Measurements from ENCODE around the gene ANKRD29.

Gene ANKRD29

DNA sequence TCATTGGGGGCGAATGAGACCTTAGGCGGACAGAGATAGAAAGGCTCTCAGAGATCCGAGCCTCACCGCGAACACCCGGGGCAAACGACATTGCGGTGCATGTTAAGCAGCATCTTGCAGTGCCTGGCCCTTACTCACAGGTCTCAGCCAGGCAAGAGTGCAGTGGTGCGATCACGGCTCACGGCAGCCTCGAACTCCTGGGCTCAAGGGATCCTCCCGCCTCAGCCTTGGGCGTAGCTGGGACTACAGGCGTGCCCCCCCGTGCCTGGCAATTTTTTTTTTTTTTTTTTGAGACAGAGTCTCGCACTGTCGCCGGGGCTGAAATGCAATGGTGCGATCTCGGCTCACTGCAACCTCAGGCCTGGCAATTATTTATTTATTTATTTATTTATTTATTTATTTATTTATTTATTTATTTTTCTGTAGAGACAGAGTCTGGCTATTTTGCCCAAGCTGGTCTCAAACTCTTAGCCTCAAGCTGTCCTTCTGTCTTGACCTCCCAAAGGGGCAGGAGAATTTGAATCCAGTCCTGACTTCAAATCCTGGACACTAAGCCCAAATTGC is 27.9 kb upstream of the ANKRD29 start:
- no peaks in the 10 kb centered on the region for H3K36me3 Mint-ChIP-seq
- H3K27me3 Mint-ChIP-seq = peaks cover 65% of the 10 kb centered on the region
- no peak for ATAC-seq
- no peaks in the 10 kb centered on the region for H3K9me3 Mint-ChIP-seq
- no peak overlapping the region for H3K27ac Mint-ChIP-seq
- H3K4me3 Mint-ChIP-seq = no peak overlapping the region
- peaks cover 6% of the 10 kb centered on the region for H3K4me1 Mint-ChIP-seq

DNA sequence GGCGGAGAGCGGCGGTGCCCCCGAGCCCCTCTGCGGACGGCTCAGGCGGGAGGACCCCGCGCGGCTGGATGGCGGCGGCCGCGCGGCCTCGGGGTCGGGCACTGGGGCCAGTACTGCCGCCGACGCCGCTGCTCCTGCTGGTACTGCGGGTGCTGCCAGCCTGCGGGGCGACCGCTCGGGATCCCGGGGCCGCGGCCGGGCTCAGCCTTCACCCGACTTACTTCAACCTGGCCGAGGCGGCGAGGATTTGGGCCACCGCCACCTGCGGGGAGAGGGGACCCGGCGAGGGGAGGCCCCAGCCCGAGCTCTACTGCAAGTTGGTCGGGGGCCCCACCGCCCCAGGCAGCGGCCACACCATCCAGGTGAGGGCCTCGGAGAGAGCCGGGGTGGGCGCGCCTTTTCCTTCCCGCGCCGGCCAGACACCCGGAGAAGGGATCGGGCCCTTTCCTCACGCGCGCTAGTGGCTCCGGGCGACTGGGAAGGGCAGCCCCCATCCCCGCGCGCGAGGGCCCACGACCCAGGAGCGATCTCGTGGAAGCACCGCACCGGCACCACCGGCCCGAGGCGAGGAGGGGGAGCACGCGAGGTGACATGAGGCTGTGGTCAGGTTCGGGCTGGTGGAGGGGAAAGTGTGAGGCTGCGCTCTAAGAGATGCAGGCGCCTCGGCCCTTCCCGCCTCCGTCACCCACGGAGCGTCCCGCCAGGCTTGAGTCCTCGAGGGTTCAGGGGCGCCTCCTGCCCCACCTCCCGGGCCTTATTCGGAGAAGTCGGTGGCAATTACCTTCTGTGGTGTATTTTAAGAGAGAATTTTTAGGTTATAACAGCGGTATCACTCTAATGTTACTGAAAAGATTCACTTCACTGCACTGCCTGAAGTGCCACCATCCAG is 27.1 kb upstream of the ANKRD29 start:
- no peaks in the 10 kb centered on the region for H3K36me3 Mint-ChIP-seq
- ATAC-seq = peak; percentile 41
- no peak overlapping the region for H3K4me3 Mint-ChIP-seq
- no peak overlapping the region for H3K27ac Mint-ChIP-seq
- H3K27me3 Mint-ChIP-seq = peaks cover 67% of the 10 kb centered on the region
- no peaks in the 10 kb centered on the region for H3K9me3 Mint-ChIP-seq
- H3K4me1 Mint-ChIP-seq = peaks cover 6% of the 10 kb centered on the region

DNA sequence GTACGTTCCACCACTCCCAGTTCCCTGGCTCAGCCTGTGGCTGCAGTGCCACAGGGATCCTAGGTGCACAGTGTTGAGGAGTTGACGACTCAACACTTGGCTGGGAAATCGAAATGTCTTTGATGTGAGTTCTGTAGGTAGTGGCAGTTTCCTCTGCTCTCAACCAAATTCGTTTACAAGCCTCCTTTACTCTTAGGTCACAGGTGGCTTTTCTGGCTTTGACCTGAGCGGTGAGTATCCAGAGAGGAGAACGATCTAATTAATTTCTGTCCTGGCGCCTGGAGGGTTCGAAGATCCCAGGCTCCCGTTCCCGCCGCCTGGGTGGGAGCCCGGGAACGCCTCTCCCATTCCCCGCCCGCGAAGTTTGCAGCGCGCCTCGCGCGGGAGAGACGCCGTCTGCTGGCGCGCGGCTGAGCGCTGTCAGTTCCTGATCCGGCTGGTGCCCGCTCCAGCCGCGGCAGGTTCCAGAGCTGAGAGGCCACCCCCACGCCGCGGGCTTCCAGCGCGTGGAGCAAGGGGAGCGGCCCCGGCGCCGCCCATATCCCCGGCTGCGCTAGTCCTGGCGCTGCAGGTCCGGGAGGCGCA is 26.4 kb upstream of the ANKRD29 start, which contains the start of gene LAMA3:
LAMA3 (plus strand) TSS at position 423 of the 585 bp plus-strand sequence. CDS start 231 bp downstream, outside the sequence.
- H3K36me3 Mint-ChIP-seq = no peaks in the 10 kb centered on the region
- peaks cover 3% of the 10 kb centered on the region for H3K9me3 Mint-ChIP-seq
- H3K27me3 Mint-ChIP-seq = peaks cover 74% of the 10 kb centered on the region
- peak; percentile 39 for ATAC-seq
- no peak within 1 kb of the TSS for H3K27ac Mint-ChIP-seq
- no peak within 1 kb of the TSS for H3K4me3 Mint-ChIP-seq
- H3K4me1 Mint-ChIP-seq = peaks cover 6% of the 10 kb centered on the region

DNA sequence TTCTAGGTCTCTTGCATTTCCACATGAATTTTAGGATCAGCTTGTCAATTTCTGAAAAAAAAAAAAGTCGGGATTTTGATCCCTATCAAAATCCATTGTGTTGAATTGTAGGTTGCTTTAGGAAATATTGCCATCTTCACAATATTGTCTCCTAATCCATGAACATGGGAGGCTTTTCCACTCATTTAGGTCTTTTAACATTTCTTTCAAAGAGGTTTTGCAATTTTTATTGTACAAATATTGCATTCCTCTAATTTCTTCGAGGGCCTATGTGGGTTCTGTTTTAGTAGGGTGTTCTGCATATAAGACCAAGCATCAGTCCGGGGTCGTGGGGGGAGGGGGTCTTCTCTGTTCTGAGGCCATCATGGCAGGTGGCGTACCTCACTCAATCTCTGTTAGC is 25.8 kb upstream of the ANKRD29 start:
- H3K36me3 Mint-ChIP-seq = no peaks in the 10 kb centered on the region
- peaks cover 74% of the 10 kb centered on the region for H3K27me3 Mint-ChIP-seq
- no peak overlapping the region for H3K27ac Mint-ChIP-seq
- ATAC-seq = no peak
- H3K4me1 Mint-ChIP-seq = peaks cover 6% of the 10 kb centered on the region
- H3K4me3 Mint-ChIP-seq = no peak overlapping the region
- peaks cover 3% of the 10 kb centered on the region for H3K9me3 Mint-ChIP-seq

DNA sequence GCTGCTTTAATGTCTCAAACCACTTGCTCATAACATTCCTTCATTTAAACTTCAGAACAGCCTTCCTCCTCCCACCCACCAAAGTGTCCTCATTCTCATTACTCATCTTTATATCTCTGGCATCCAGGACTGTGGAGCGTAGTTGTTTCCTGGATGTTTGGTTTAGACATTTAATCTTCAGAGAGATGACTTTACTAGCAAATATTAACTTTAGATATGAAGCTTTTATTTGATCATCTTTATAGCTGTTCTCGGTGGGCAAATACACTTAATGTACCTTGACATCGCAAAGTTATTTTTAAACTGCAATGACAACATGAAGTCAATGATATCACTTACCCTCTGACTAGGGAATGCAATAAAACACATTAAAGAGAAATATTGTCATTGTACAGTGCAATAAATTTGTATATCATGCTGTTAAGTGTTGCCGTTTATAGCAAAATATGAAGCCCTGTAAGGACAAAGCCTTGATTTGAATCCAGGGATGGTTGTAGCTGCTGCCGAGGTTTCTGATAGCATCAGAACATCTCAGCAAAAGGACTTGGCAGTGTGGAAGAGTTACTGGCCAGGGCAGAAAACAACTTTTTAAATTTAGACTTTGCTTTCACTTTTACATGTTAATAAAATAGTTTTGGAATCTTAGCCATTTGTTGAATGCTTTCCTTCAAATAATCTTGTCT is 21.9 kb upstream of the ANKRD29 start:
- H3K4me1 Mint-ChIP-seq = no peaks in the 10 kb centered on the region
- no peak for ATAC-seq
- peaks cover 74% of the 10 kb centered on the region for H3K27me3 Mint-ChIP-seq
- H3K36me3 Mint-ChIP-seq = no peaks in the 10 kb centered on the region
- H3K27ac Mint-ChIP-seq = no peak overlapping the region
- H3K9me3 Mint-ChIP-seq = peaks cover 3% of the 10 kb centered on the region
- no peak overlapping the region for H3K4me3 Mint-ChIP-seq

DNA sequence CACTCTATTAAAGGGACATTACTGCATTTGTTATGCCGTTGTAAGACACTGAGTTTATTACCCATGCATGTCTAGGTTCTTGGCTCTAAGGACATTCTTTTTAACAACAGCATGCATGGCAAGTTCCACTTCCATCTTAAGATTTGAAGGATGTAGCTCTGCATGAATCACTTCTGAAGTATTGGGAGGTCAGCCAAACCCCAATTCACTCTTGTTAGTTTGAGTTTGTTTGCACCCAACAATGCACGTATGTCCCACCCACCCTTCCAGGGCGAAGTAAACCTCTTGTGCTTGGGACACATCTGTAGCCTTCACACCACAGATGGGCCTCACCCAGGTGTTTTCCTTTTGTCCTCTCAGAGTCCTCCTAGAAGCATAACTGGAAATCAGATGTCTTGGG is 21.0 kb upstream of the ANKRD29 start:
- ATAC-seq = no peak
- Mint-ChIP-seq H3K27ac (no peak overlapping the region), H3K4me1 (no peaks in the 10 kb centered on the region), H3K27me3 (peaks cover 77% of the 10 kb centered on the region), H3K4me3 (no peak overlapping the region), H3K9me3 (peaks cover 3% of the 10 kb centered on the region), H3K36me3 (no peaks in the 10 kb centered on the region)

DNA sequence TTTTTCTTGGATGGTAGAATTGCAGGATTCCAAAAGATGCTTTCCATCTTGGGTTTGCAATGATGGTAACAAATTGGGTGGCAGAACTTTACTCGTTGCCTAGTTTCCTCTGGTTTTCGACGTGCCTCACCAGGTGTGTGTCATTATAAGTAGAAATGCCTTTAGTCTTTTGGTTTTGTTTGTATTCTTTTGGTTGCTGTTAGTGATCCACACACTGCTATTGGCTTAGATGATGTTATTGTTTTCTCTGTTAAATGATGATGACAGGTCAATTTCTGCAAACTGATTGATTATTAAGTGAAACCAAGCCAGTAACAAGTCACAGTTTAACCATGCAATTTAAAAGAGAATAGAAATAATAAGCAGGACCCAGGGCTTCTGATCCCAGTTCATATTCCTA is 20.4 kb upstream of the ANKRD29 start:
- Mint-ChIP-seq H3K4me3 (no peak overlapping the region), H3K4me1 (no peaks in the 10 kb centered on the region), H3K36me3 (no peaks in the 10 kb centered on the region), H3K27me3 (peaks cover 77% of the 10 kb centered on the region), H3K27ac (no peak overlapping the region), H3K9me3 (peaks cover 3% of the 10 kb centered on the region)
- no peak for ATAC-seq

DNA sequence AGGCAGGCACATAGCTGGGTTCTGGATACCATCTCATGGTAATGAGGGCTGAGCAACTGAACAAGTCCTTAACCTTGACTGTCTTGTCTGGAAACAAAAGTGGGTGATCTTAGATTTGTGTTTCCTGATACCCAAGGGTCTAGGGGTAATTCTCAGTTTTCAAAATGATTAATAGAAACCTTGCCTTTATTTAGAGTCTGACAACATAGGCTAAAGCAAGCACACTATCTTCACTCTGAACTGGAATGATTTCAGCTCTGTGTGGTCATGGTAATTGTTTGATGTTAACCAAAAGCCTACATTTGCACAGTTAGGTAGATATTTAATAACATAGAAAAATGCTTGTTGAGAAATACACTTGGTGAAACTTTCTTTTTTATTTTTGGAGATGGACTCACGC is 19.8 kb upstream of the ANKRD29 start:
- ATAC-seq = no peak
- Mint-ChIP-seq H3K4me1 (no peaks in the 10 kb centered on the region), H3K9me3 (peaks cover 3% of the 10 kb centered on the region), H3K27me3 (peaks cover 73% of the 10 kb centered on the region), H3K36me3 (no peaks in the 10 kb centered on the region), H3K4me3 (no peak overlapping the region), H3K27ac (no peak overlapping the region)

DNA sequence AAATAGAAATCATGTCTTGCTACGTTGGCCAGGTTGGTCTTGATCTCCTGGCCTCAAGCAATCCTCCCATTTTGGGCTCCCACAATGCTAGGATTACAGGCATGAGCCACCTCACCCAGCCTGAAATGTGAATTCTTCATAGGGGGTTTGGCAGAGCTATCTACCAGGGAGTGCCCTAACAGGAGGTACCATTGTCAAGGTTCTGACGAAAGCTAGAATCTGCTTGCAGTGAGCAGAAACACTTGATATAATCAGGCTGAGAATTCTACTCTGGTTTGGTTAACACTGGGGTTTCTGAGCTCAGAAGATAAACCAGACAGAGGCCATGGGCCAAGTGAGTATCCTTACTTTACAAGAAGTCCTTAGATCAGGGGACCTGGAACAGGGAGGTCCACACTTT is 19.3 kb upstream of the ANKRD29 start:
- Mint-ChIP-seq H3K27me3 (peaks cover 69% of the 10 kb centered on the region), H3K36me3 (no peaks in the 10 kb centered on the region)

DNA sequence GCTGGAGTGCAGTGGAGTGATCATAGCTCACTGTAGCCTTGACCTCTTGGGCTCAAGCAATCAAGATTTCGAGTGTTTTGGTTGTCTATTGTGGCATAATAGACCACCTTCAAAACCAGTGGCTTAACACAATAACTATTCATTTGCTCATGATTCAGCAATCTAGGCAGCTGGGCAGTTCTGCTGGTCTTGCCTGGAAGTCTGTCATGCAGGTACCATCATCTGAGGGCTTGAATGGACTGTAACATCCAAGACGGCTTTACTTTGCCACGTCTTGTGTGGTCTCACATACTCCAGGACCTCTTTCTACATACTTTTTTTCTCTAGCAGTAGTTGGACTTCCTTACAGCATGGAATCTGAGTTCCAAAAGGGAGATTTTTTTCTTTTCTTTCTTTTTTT is 13.2 kb upstream of the ANKRD29 start:
- ATAC-seq = no peak
- Mint-ChIP-seq H3K36me3 (no peaks in the 10 kb centered on the region), H3K27ac (no peak overlapping the region), H3K4me3 (no peak overlapping the region), H3K4me1 (no peaks in the 10 kb centered on the region), H3K27me3 (peaks cover 48% of the 10 kb centered on the region), H3K9me3 (no peaks in the 10 kb centered on the region)

More for the DNA sequence above, 19.3 kb upstream of the ANKRD29 start:
- ATAC-seq = no peak
- no peak overlapping the region for H3K27ac Mint-ChIP-seq
- peaks cover 3% of the 10 kb centered on the region for H3K9me3 Mint-ChIP-seq
- H3K4me1 Mint-ChIP-seq = no peaks in the 10 kb centered on the region
- H3K4me3 Mint-ChIP-seq = no peak overlapping the region

DNA sequence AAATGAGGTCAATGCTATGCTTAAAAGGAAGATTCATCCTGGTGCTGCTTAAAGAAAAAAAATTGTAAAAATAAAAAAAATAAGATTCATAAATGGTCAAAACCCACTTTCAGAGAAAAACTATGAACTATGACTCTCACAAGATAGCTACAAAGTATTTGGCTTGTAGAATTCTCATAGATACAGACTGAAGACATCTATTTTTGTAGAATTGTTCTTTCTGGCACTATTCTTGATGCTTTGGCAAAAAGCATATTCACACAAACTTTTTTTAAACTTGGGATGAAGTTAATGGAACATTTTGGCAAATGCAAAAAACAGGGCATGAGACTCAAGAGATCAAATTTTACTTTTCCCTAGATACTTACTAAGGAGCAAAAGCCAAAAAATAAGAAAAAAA is 12.5 kb upstream of the ANKRD29 start:
- Mint-ChIP-seq H3K27ac (no peak overlapping the region), H3K36me3 (no peaks in the 10 kb centered on the region), H3K4me1 (no peaks in the 10 kb centered on the region), H3K27me3 (peaks cover 46% of the 10 kb centered on the region), H3K9me3 (no peaks in the 10 kb centered on the region), H3K4me3 (no peak overlapping the region)
- no peak for ATAC-seq

DNA sequence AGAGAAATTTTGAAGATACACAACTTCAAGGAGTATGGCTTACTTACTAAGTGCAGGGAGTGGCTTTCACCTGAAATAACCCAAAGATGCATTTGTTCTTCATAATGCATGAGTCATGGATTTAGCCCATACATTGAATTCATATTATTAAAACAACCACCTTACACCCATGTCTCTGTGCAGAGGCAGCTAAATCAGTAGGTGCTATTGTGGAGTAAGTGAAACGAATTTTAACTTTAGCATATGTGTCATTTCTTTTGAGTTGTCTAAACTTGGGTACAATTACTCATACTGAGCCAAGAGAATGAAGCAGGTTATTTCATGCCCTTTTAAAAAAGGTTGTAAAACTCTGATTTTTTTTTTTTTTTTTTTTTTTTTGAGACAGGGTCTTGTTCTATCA is 11.0 kb upstream of the ANKRD29 start:
- ATAC-seq = no peak

DNA sequence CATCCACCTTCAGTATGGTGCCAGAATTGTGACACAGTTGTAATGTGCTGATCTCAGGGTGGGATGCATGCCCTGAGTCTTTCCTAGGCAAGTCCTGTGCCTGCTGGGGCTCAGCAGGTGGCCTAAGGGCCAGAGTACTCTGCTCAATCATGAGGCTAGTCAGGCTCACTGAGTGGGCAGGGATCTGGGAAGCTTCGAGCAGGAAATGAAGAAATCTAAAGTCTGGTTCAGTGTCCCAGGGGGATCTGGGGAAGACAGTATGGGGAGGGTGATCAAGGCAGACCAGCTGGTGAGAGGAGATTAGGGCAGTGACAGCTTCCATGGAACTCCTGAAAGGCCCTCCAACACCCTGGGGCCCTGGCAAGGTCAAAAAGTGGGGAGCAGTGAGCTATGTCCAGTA is 8.9 kb upstream of the ANKRD29 start:
- ATAC-seq = no peak
- Mint-ChIP-seq H3K4me1 (no peaks in the 10 kb centered on the region), H3K9me3 (no peaks in the 10 kb centered on the region), H3K27ac (no peak overlapping the region), H3K27me3 (peaks cover 36% of the 10 kb centered on the region), H3K36me3 (no peaks in the 10 kb centered on the region), H3K4me3 (no peak overlapping the region)

More for the DNA sequence above, 11.0 kb upstream of the ANKRD29 start:
- Mint-ChIP-seq H3K27ac (no peak overlapping the region), H3K9me3 (no peaks in the 10 kb centered on the region), H3K27me3 (peaks cover 41% of the 10 kb centered on the region), H3K4me1 (no peaks in the 10 kb centered on the region), H3K36me3 (no peaks in the 10 kb centered on the region), H3K4me3 (no peak overlapping the region)

DNA sequence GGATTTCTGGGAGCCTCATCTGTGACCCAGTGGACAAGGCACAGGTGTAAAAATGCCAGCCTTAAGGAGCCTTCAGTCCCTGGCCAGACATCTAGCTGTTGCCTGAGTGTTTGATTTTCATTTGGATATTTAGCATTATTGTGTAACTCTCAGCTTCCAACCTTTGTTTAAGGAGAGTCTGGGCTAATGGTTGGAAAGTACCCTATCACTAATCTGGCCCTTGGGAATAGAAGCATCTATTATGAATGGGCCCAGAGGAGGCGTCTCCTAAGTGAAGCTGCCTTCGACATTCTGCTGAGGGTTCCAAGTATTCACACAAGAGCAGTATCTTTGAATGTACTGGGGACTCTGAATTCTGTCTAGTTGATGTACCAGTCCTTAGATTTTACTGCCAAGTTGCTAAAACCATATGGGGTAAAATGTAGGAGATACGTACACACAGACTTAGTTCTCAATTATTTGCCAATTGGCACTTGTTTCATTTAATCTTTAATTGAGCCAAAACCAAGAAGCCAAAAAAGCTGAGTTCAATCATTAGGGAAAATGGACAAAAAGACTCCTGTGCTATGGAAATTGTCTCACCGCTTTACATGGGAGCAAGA is 7.2 kb upstream of the ANKRD29 start:
- Mint-ChIP-seq H3K27me3 (peaks cover 45% of the 10 kb centered on the region), H3K36me3 (no peaks in the 10 kb centered on the region), H3K4me3 (no peak overlapping the region), H3K9me3 (no peaks in the 10 kb centered on the region), H3K4me1 (no peaks in the 10 kb centered on the region), H3K27ac (no peak overlapping the region)
- no peak for ATAC-seq

DNA sequence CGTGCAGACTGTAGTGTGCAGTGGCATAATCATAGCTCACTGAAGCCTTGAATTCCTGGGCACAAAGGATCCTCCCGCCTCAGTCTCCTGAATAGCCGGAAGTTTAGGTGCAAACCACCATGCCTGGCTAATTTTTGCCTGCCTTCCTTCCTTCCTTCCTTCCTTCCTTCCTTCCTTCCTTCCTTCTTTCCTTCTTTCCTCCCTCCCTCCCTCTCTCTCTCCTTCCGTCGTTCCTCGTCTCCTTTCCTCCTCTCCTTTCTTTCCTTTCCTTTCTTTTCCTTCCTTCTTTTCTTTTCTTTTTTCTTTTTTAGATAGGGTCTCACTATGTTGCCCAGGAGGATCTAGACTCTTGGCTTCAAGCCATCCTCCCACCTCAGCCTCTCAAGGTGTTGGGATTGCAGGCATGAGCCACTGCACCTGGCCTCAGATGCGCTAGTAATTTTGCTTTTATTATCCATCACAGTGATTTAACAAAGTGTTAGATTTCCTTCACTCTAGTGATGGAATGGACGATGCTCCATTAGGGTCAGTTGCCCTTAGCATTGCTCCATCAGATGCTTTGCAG is 6.6 kb upstream of the ANKRD29 start:
- Mint-ChIP-seq H3K4me3 (no peak overlapping the region), H3K36me3 (no peaks in the 10 kb centered on the region), H3K4me1 (no peaks in the 10 kb centered on the region), H3K27me3 (peaks cover 45% of the 10 kb centered on the region), H3K9me3 (no peaks in the 10 kb centered on the region), H3K27ac (no peak overlapping the region)
- no peak for ATAC-seq

All from stimulated activated memory B cell treated with anti-CD40 and anti-IgM and Interleukin-4, amounts not matched to agents 10 μg/mL and 1 μg/mL and 100 μg/mL, for 72 hours (primary cell).